Colonic mucosa (tissue), 4 donors: ENCODE results near the gene SERINC3. TPM values are rescaled to one million over a fixed set of nuclear protein-coding genes. Genes with fewer than 3 reads are reported as not detected.

Source experiments
- DNase-seq: peaks from one replicate; pipeline ENCODE4 v3.0.0-alpha.2; 2020
- H3K27ac ChIP-seq: fragments of 200-600 bp; one replicate; pipeline ENCODE4 v1.8.0; 2021
- H3K27me3 ChIP-seq: fragments of 200-600 bp; one replicate; pipeline ENCODE4 v1.8.0; 2021
- H3K36me3 ChIP-seq: fragments of 200-600 bp; one replicate; pipeline ENCODE4 v1.8.0; 2021
- H3K4me1 ChIP-seq: fragments of 200-600 bp; one replicate; pipeline ENCODE4 v1.8.0; 2021; ENCODE audit warnings: mild to moderate bottlenecking
- H3K4me3 ChIP-seq: fragments of 200-600 bp; one replicate; pipeline ENCODE4 v1.8.0; 2021
- H3K9ac ChIP-seq, 2 donors: one replicate each; pipeline ENCODE4 v1.7.0; 2013; ENCODE audit warnings: control low read depth in 2 of 2, low read depth in 2 of 2, low read length in 2 of 2
- H3K9me3 ChIP-seq: fragments of 200-600 bp; one replicate; pipeline ENCODE4 v1.8.0; 2021
- intact Hi-C: fragments of 100-400 bp; cut with DNase I; formaldehyde crosslinking; loops from one replicate; pipeline ENCODE4 v1.14.1; 2022
- total RNA-seq, 2 donors: library from RNA; stranded (reverse); fragmentation: NEBNext Ultra II Directional in 1 of 2; extraction: Animal tissue kit (Norgen Biotek cat#: 25700) in 1 of 2; gene quantifications; one replicate each; pipeline ENCODE4 v1.2.1, GENCODE V29; 2021
- TF ChIP-seq, protein P1 (sequence below): fragments of 200-600 bp; IDR thresholded peaks from one replicate; pipeline ENCODE4 v1.8.0; 2022; ENCODE audit warnings: antibody characterized with exemption, mild to moderate bottlenecking
- donor health status: healthy.
- donor health status: DM: no; HTN: no; CAD: no.
- donor health status: DM: no; HTN: no; CAD: no.

The SERINC3 gene
- total RNA-seq, 2 donors from 2014 or later, result 82.8 to 121 TPM

DNA sequence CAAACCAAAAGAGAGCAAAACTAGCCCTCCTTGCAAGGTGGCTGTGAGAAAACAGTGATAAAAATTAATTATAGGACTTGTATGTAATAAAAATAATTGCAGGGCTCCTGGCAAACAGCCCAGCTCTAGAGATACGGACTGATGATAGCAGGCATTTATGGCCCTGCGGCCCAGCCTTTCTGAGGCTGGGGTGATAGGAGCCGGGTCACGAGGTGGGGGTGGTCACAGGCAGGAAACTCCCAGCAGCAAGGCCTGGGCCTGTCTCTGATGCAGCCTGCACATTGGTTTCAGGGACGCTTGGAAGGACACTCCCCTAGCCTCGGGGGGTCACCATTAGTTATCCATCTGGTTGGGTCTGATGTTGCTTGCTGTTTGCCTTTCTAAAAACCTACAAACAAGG is 64.9 kb downstream of the SERINC3 start:
- Histone ChIP-seq H3K9me3 (no peaks in the 10 kb centered on the region), H3K4me1 (peaks cover 2% of the 10 kb centered on the region), H3K27me3 (no peaks in the 10 kb centered on the region), H3K4me3 (no peak overlapping the region), H3K36me3 (no peaks in the 10 kb centered on the region), H3K9ac (peak overlapping the region in 1 of 2 donors; percentile 6), H3K27ac (no peak overlapping the region)
- DNase-seq, result peak; percentile 69
- intact Hi-C loops, result no loop called here
- TF ChIP-seq, protein P1, sequence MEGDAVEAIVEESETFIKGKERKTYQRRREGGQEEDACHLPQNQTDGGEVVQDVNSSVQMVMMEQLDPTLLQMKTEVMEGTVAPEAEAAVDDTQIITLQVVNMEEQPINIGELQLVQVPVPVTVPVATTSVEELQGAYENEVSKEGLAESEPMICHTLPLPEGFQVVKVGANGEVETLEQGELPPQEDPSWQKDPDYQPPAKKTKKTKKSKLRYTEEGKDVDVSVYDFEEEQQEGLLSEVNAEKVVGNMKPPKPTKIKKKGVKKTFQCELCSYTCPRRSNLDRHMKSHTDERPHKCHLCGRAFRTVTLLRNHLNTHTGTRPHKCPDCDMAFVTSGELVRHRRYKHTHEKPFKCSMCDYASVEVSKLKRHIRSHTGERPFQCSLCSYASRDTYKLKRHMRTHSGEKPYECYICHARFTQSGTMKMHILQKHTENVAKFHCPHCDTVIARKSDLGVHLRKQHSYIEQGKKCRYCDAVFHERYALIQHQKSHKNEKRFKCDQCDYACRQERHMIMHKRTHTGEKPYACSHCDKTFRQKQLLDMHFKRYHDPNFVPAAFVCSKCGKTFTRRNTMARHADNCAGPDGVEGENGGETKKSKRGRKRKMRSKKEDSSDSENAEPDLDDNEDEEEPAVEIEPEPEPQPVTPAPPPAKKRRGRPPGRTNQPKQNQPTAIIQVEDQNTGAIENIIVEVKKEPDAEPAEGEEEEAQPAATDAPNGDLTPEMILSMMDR, result no peak

DNA sequence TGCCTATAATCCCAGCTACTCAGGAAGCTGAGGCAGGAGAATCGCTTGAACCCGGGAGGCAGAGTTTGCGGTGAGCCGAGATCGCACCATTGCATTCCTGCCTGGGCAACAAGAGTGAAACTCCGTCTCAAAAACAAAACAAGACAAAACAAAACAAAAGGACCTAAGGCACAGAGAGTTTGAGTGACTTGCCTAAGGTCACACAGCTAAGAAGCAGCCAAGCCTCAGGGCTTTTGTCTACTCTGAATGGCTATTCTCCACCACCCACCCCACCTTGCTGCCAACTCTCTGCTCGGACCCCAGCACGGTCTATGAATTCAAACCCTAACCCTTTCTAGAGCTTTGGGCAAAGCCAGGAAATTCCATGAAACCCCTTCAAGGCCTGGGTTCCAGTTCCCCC is 65.3 kb downstream of the SERINC3 start:
- no peaks in the 10 kb centered on the region for H3K27me3 ChIP-seq
- H3K4me1 ChIP-seq, result peaks cover 2% of the 10 kb centered on the region
- intact Hi-C loops, result no loop called here

DNA sequence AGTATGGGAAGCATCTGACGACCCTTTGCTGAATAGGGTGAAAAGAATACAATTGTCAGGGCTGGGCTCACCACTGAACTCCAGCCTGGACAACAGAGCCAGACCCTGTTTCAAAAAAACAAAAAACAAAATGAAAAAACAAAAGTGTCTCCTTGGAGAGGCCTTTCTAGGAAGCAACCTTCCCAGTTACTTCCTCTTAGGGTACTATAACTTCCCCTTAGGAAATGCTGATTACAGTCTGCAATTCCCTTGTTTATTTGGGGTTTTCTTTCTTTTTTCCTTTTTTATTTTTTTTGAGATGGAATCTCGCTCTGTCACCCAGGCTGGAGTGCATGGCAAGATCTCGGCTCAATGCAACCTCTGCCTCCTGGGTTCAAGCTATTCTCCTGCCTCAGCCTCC is 66.7 kb downstream of the SERINC3 start:
- H3K27ac ChIP-seq, result no peak overlapping the region
- H3K27me3 ChIP-seq, result no peaks in the 10 kb centered on the region
- H3K36me3 ChIP-seq, result no peaks in the 10 kb centered on the region
- no peak for DNase-seq
- H3K9me3 ChIP-seq, result no peaks in the 10 kb centered on the region
- H3K9ac ChIP-seq, result no peak overlapping the region
- TF ChIP-seq, protein P1, result no peak
- no peak overlapping the region for H3K4me3 ChIP-seq
- intact Hi-C loops, result no loop called here
- H3K4me1 ChIP-seq, result peaks cover 2% of the 10 kb centered on the region

More for the DNA sequence above, 65.3 kb downstream of the SERINC3 start:
- no peak for DNase-seq
- no peaks in the 10 kb centered on the region for H3K36me3 ChIP-seq
- H3K9ac ChIP-seq, result peak overlapping the region in 1 of 2 donors; percentile 6
- H3K4me3 ChIP-seq, result no peak overlapping the region
- H3K27ac ChIP-seq, result no peak overlapping the region
- H3K9me3 ChIP-seq, result no peaks in the 10 kb centered on the region
- TF ChIP-seq, protein P1, result no peak

DNA sequence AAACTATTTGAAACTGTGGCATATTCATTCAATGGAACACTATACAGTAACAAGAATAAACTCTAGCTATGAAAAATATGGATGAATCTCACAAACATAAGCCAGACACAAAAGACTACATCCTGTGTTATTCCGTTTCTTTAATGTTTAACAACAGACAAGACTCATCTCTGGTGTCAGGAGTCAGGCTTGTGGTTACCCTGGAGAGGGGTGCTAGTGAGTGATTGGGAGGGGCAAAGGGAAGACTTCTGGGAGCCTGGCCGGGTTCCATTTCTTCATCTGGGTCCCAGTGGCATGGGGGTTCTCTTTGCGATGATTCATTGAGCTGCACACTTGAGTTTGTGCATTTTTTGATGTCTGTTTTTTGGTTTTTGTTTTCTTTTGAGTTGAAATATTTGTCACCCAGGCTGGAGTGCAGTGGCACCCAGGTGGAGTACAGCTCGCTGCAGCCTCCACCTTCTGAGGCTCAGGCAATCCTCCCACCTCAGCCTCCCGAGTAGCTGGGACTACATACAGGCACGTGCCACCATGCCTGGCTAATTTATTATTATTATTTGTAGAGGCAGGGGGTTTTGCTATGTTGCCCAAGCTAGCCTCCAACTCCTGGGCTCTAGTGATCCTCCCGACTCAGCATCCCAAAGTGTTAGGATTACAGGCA is 67.4 kb downstream of the SERINC3 start:
- DNase-seq, result no peak
- Histone ChIP-seq H3K27ac (no peak overlapping the region), H3K36me3 (no peaks in the 10 kb centered on the region), H3K4me1 (peaks cover 2% of the 10 kb centered on the region), H3K9me3 (no peaks in the 10 kb centered on the region), H3K9ac (no peak overlapping the region), H3K27me3 (no peaks in the 10 kb centered on the region), H3K4me3 (no peak overlapping the region)
- TF ChIP-seq, protein P1, result no peak
- intact Hi-C loops, result no loop called here

DNA sequence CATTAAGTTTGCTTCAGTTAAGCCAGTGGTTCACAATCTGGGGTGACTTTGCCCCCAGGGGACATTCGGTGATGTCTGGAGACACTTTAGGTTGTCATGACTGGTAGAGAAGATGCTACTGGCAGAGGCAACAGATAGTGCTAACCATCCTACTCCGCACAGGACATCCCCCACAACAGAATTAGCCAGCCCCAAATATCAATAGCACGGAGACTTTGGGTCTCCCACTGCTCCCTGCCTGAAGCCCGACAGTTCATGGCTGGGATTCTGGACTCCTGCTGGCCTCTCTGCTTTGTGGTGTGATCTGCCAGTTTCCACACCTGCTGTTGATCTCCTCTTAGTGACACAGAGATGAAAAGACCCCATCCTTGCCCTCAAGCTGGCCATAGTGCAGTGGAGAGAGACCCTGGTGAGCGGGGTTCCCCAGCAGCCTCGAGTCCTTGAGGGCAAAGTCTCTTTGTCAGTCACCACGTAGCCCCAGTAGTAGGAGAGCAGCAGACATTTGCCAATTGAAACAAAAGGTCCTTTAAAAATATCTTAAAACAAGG is 70.9 kb downstream of the SERINC3 start:
- no peak overlapping the region for H3K9ac ChIP-seq
- H3K27me3 ChIP-seq, result no peaks in the 10 kb centered on the region
- H3K4me3 ChIP-seq, result no peak overlapping the region
- H3K36me3 ChIP-seq, result no peaks in the 10 kb centered on the region
- H3K4me1 ChIP-seq, result peaks cover 4% of the 10 kb centered on the region
- intact Hi-C loops, result no loop called here
- TF ChIP-seq, protein P1, result no peak
- H3K27ac ChIP-seq, result no peak overlapping the region
- no peaks in the 10 kb centered on the region for H3K9me3 ChIP-seq
- DNase-seq, result no peak
